Heart left ventricle (tissue), 16 donors: ENCODE measurements around the gene CRELD2. TPM values are rescaled to one million over a fixed set of nuclear protein-coding genes. Genes with fewer than 3 reads are reported as not detected.

Experiments
- ATAC-seq, 4 donors: fragments of 200-7000 bp; cut with Tn5 transposase; one replicate each; pipeline ENCODE4 v1.9.1; 2020 to 2022; ENCODE audit warnings: moderate library complexity in 4 of 4, mild to moderate bottlenecking in 3 of 4, moderate number of reproducible peaks in 1 of 4
- DNase-seq, 5 donors: peaks; one replicate each; pipeline ENCODE4 v3.0.0-alpha.2; 2020
- H3K27ac ChIP-seq, 12 donors: fragments of 200-600 bp; sonication (generic) in 4 of 12; one replicate each; pipeline versions ENCODE4 v1.5.0 to v1.8.0; 2016 to 2022; ENCODE audit warnings: mild to moderate bottlenecking in 2 of 12
- H3K27me3 ChIP-seq, 9 donors: fragments of 200-600 bp; sonication (generic) in 2 of 9; one replicate each; pipeline versions ENCODE4 v1.5.1 to v1.8.0; 2016 to 2022; ENCODE audit warnings: mild to moderate bottlenecking in 3 of 9
- H3K36me3 ChIP-seq, 9 donors: fragments of 200-600 bp; sonication (generic) in 2 of 9; one replicate each; pipeline versions ENCODE4 v1.5.0 to v1.8.0; 2018 to 2022; ENCODE audit warnings: mild to moderate bottlenecking in 2 of 9
- H3K4me1 ChIP-seq, 12 donors: fragments of 200-600 bp; sonication (generic) in 4 of 12; one replicate each; pipeline versions ENCODE4 v1.5.0 to v1.8.0; 2016 to 2022; ENCODE audit warnings: mild to moderate bottlenecking in 3 of 12
- H3K4me3 ChIP-seq, 12 donors: fragments of 200-600 bp; sonication (generic) in 4 of 12; one replicate each; pipeline versions ENCODE4 v1.5.0 to v1.8.0; 2017 to 2022; ENCODE audit warnings: mild to moderate bottlenecking in 9 of 12, moderate library complexity in 4 of 12
- H3K9me3 ChIP-seq, 12 donors: fragments of 200-600 bp; sonication (generic) in 4 of 12; one replicate each; pipeline versions ENCODE4 v1.5.0 to v1.8.0; 2016 to 2022; ENCODE audit warnings: mild to moderate bottlenecking in 1 of 12
- POLR2A ChIP-seq, 2 donors: fragments of 450-650 bp; IDR thresholded peaks; one replicate each; pipeline ENCODE4 v1.6.1; 2017; ENCODE audit warnings: antibody characterized with exemption in 2 of 2, mild to moderate bottlenecking in 2 of 2, moderate library complexity in 2 of 2
- WGBS, 4 donors: extraction: QIAGEN DNeasy Blood & Tissue Kit in 2 of 4; methylation state at CpG; one replicate each; pipeline versions ENCODE4 v1.1.5 to v1.1.7; 2013 to 2018; 5-methylcytosine and 5-hydroxymethylcytosine counted together
- intact Hi-C, 10 donors: fragments of 100-400 bp; cut with DNase I; formaldehyde crosslinking; loops; one replicate each; pipeline versions ENCODE4 v1.11.1 to v1.14.2; 2022
- polyA plus RNA-seq, 2 donors: library from polyadenylated mRNA; stranded (reverse); fragments of 200-250 nt; gene quantifications; one replicate each; pipeline ENCODE4 v1.2.3, GENCODE V29; 2013
- total RNA-seq, 9 donors: library from RNA; depleted of rRNA in 2 of 9; stranded (reverse); fragments of >200 nt in 2 of 9; fragmentation: NEBNext Ultra II Directional in 3 of 9; extraction: Animal tissue kit (Norgen Biotek cat#: 25700) in 3 of 9; gene quantifications; one replicate each; pipeline versions ENCODE4 v1.1.0 to v1.2.4, GENCODE V29; 2016 to 2023
- TF ChIP-seq, protein P1 (sequence below), 12 donors: fragments of 200-600 bp; sonication (generic) in 4 of 12; IDR thresholded peaks; one replicate each; pipeline versions ENCODE4 v1.5.0 to v1.8.0; 2018 to 2022; ENCODE audit warnings: antibody characterized with exemption in 12 of 12, mild to moderate bottlenecking in 5 of 12
- donor health status: ischemic (EF 13 %, LVEDD 7.1; RV severe dilation, severe dysfunction).
- donor health status: healthy with polysubstance abuse.
- donor health status: DM: no; HTN: yes; CAD: no.
- donor health status: DM: no; HTN: no; CAD: no.
- donor health status: ischemic (EF 25% LVEDD 6.9; RV normal size, moderate dysfunction).
- donor health status: ischemic (EF 25% LVEDD 5.7; RV mildly dilated, moderate dysfunction).
- donor health status: healthy.
- donor health status: DM: yes; HTN: yes; CAD: no.
- donor health status: ischemic (EF 35%, LVEDD 5.7; RV mildly dilated, moderate dysfunction).
- donor health status: nonischemic (EF 11% LVEDD 7.7; RV severe dilation, severe dysfunction).
- donor health status: DM: yes; HTN: yes; CAD: no.
- donor health status: PGD.
- donor health status: ischemic (EF 29% LVEDD 5.4; RV normal size, mild dysfunction).
- donor health status: nonischemic (EF 23%, LVEDD 6.1; RV moderate dilation, normal function).

The CRELD2 gene
- total and polyA plus RNA-seq, 11 donors: 15.0 to 70.3 (median 21.6) TPM

DNA sequence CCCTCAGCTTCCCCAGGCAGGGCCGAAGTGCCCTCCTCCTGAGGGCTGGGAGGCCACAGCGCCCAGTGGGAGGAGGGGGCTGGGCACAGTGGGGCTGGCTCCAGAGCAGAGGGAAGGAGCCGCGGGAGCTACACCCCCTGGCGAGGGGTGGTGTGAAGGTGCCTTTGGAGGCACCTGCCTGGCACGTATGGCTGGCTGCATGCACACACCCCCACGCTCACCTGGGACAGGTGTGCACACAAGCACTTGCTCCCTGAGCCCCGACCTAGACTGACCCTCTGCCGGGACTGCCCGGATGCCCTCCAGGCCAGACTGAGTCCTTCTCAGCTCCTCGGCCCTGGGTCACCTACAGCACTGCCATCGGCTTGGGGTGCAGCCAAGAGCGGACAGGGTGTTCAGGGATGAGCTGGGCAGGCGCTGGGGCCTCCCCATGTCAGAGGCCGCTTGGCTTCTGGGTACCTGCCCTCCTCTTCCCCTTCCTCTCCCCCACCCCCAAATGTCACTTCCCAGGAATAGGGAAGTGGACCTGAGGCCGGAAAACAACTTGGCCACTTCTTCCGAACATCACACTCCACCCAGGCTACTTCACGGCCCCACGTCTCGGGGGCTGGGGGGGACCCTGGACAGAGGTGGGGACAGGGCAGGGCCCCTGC is 34.7 kb downstream of the CRELD2 start:
- TF ChIP-seq, protein P1, sequence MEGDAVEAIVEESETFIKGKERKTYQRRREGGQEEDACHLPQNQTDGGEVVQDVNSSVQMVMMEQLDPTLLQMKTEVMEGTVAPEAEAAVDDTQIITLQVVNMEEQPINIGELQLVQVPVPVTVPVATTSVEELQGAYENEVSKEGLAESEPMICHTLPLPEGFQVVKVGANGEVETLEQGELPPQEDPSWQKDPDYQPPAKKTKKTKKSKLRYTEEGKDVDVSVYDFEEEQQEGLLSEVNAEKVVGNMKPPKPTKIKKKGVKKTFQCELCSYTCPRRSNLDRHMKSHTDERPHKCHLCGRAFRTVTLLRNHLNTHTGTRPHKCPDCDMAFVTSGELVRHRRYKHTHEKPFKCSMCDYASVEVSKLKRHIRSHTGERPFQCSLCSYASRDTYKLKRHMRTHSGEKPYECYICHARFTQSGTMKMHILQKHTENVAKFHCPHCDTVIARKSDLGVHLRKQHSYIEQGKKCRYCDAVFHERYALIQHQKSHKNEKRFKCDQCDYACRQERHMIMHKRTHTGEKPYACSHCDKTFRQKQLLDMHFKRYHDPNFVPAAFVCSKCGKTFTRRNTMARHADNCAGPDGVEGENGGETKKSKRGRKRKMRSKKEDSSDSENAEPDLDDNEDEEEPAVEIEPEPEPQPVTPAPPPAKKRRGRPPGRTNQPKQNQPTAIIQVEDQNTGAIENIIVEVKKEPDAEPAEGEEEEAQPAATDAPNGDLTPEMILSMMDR (IDR thresholded peaks at IDR 0.05): no peak
- no peak for TF ChIP-seq POLR2A (IDR thresholded peaks at IDR 0.05)
- Histone ChIP-seq H3K4me1 (peaks cover 10 to 51% (median 31%) of the 10 kb centered on the region in 12 donors), H3K9me3 (no peaks in the 10 kb centered on the region), H3K4me3 (no peak overlapping the region), H3K36me3 (no peaks in the 10 kb centered on the region), H3K27me3 (no peaks in the 10 kb centered on the region), H3K27ac (peak overlapping the region in 11 of 12 donors; percentile 57 to 86 (median 80))
- ATAC-seq (peak in 2 of 4 donors; percentile 6 to 8), DNase-seq (no peak)
- intact Hi-C loops: no loop called here
- 68 to 81% (median 76%) methylated on average over 8 to 20 of the region's 20 CpGs for WGBS, 4 donors

DNA sequence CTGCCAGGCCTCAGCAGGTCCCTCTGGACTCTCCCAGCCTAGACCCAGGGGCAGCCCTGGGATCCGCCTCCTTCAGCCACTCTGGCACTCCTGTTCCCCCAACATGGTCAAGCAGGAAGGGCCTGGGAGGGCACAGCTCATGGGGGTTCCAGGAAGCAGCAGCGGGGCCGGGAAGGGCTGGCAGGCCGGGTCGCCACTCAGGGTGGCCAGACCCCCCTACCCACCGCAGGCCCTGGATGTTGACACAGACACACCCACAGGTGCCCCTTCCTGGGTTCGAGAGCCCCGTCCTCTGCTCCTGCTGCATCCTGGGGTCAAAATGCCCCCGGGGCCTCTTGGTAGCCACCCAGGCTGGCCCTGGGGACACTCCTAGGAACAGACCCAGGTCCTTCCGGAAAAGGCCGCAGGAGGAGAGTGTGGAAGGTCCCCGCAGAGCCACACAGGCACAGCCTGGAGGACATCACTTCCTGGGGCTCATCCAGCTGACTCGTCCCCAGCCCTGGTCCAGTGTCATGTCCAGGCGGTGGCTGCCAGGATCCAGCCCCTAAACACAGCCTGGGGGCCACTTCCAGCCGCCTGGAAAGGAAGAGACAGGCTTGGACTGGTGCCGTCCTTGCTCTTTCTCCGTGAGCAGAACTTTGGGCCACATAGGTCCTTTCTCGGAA is 35.4 kb downstream of the CRELD2 start:
- H3K27ac ChIP-seq: peak overlapping the region; percentile 26 to 86 (median 80)
- 42 to 65% (median 44%) methylated on average over 2 to 18 of the region's 18 CpGs for WGBS, 4 donors
- H3K4me3 ChIP-seq: no peak overlapping the region
- H3K36me3 ChIP-seq: no peaks in the 10 kb centered on the region
- H3K4me1 ChIP-seq: peaks cover 10 to 48% (median 31%) of the 10 kb centered on the region in 12 donors
- TF ChIP-seq, protein P1 (IDR thresholded peaks at IDR 0.05): no peak
- no peak for TF ChIP-seq POLR2A (IDR thresholded peaks at IDR 0.05)
- H3K9me3 ChIP-seq: no peaks in the 10 kb centered on the region
- H3K27me3 ChIP-seq: no peaks in the 10 kb centered on the region
- DNase-seq (peak in 3 of 5 donors; percentile 47 to 61 (median 49)), ATAC-seq (peak; percentile 3 to 51 (median 36))
- intact Hi-C loops: no loop called here

DNA sequence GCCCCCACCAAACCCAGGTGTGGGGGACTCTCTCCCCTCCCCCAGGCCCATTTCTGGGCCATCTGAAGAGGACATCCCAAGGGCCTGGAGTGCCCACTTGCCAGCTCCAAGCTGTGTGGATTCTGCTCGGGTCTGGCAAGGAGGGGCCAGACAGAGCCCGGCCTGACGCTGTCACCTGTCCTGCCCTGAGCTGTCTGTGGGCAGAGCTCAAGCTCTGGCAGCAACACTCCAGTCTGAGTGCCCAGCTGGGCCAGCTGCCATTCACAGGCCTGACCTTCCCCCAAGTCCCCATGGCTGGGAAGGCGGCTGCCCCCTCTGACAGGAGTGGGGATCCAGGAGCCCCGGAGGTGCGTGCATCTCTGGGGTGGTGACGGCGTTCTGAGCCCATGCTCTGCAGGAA is 35.9 kb downstream of the CRELD2 start:
- H3K9me3 ChIP-seq: no peaks in the 10 kb centered on the region
- no peaks in the 10 kb centered on the region for H3K27me3 ChIP-seq
- ATAC-seq (peak; percentile 75 to 92 (median 86)), DNase-seq (peak in 4 of 5 donors; percentile 70 to 87 (median 81))
- peaks cover 10 to 46% (median 33%) of the 10 kb centered on the region in 12 donors for H3K4me1 ChIP-seq
- H3K4me3 ChIP-seq: no peak overlapping the region
- 49 to 73% (median 55%) methylated on average over 3 to 8 of the region's 8 CpGs for WGBS, 4 donors
- intact Hi-C loops: no loop called here
- peak overlapping the region; percentile 2 to 86 (median 80) for H3K27ac ChIP-seq
- no peak for TF ChIP-seq POLR2A (IDR thresholded peaks at IDR 0.05)
- TF ChIP-seq, protein P1 (IDR thresholded peaks at IDR 0.05): no peak
- H3K36me3 ChIP-seq: no peaks in the 10 kb centered on the region

DNA sequence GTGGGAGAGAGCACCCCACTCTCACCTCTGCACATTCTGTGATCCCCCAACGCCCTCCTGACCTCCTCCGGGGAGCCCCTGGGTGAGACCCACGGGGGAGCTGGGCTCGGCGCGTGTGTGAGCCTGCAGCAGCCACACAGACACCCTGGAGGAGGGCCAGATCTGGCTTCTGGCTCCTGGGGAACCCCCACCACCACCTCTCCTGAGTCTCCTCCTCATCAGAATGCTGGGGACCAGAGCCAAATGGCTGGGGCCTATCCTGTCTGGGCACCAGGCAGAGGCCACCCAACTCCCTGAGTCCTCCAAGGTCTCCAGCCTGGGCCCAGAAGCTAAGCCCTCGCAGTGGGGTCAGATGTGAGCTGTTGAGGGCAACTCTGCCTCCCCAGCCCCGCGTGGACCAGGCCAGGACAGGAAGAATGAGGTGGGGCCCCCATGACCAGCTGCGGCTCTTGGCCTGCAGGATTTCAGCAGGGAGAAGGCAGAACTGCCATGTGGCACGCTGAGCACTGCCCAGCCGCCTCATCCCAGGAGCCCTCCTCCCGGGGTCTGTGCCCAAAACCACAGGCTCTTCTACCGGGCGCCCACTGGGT is 36.7 kb downstream of the CRELD2 start:
- peak in 1 of 4 donors; percentile 3 for ATAC-seq
- peak in 3 of 5 donors; percentile 37 to 64 (median 45) for DNase-seq
- Histone ChIP-seq H3K9me3 (no peaks in the 10 kb centered on the region), H3K36me3 (no peaks in the 10 kb centered on the region), H3K4me3 (no peak overlapping the region), H3K27ac (peak overlapping the region; percentile 2 to 86 (median 80)), H3K4me1 (peaks cover 10 to 51% (median 40%) of the 10 kb centered on the region in 12 donors), H3K27me3 (no peaks in the 10 kb centered on the region)
- intact Hi-C loops: no loop called here
- TF ChIP-seq, protein P1 (IDR thresholded peaks at IDR 0.05): no peak
- no peak for TF ChIP-seq POLR2A (IDR thresholded peaks at IDR 0.05)
- WGBS, 4 donors: 51 to 73% (median 67%) methylated on average over 9 to 15 of the region's 15 CpGs
